ENCODE results near the gene CAMTA1.

CAMTA1 gene

DNA sequence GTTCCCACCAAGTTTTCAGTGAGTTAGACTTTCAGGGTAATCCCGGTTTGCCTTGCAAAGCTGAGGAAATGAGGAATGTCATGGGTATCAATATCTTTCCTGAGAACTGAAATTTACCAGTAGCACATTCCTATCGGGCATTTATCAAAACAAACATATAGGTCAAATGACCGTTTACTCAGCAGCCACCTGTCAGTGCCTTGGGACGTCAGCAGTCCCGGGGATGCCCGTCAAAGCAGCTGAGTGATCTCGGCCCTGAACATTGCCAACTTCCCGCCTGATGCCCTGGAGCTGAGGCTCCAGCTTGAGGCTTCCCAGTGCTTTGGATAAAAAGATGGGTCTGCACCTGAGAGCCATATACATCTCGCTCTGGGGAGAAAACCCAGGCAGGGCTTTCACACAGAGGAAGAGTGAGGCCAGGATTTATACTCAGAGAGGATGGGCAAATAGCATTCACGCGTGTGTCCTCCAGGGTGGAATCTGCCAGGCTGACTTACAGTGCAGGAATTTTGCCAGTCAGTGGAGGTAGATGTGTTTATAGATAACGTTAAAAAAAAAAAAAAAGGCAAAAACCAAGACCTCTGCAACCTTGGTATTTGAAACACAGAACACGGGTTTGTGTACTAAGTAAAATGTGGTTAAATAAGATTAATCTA lies 550.1 kb downstream of the CAMTA1 start:
- ChIA-PET CTCF (interaction anchor here (0.7 to 1.1 kb wide), 2 partner anchors 11 to 18 kb away, joined by 3 to 4 read pairs; no protein-coding TSS in a partner anchor), POLR2A (ENCODE audit: low non-redundant PET) (no interaction called here)
- peak; percentile 43 for DNase-seq (ENCODE audit: low spot score)
- H3K27ac ChIP-seq: peak overlapping the region; percentile 76
- TF ChIP-seq, protein P1, sequence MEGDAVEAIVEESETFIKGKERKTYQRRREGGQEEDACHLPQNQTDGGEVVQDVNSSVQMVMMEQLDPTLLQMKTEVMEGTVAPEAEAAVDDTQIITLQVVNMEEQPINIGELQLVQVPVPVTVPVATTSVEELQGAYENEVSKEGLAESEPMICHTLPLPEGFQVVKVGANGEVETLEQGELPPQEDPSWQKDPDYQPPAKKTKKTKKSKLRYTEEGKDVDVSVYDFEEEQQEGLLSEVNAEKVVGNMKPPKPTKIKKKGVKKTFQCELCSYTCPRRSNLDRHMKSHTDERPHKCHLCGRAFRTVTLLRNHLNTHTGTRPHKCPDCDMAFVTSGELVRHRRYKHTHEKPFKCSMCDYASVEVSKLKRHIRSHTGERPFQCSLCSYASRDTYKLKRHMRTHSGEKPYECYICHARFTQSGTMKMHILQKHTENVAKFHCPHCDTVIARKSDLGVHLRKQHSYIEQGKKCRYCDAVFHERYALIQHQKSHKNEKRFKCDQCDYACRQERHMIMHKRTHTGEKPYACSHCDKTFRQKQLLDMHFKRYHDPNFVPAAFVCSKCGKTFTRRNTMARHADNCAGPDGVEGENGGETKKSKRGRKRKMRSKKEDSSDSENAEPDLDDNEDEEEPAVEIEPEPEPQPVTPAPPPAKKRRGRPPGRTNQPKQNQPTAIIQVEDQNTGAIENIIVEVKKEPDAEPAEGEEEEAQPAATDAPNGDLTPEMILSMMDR (conservative IDR thresholded peaks at IDR 0.05; ENCODE audit: low read depth): no peak

DNA sequence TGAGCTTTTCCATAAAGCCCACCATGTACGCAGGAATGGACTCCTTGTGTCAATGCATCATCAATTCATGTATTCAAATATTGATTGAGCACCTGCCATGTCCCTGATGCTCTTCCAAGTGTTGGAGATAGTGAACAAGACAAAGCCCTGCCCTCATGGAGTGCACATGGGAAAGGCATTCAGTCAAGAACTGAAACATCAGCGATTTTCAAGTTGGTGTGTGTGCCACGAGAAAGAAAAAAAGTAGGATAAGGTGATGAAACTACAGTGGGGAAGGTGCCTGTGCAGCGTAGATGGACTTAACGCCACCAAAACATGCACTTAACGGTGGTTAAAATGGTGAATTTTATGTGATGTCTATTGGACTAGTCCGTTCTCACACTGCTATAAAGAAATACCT lies 553.2 kb downstream of the CAMTA1 start:
- ChIA-PET POLR2A (ENCODE audit: low non-redundant PET) (no interaction called here), CTCF (no interaction called here)
- no peak overlapping the region for H3K27ac ChIP-seq
- TF ChIP-seq, protein P1 (conservative IDR thresholded peaks at IDR 0.05; ENCODE audit: low read depth): no peak
- no peak for DNase-seq (ENCODE audit: low spot score)

DNA sequence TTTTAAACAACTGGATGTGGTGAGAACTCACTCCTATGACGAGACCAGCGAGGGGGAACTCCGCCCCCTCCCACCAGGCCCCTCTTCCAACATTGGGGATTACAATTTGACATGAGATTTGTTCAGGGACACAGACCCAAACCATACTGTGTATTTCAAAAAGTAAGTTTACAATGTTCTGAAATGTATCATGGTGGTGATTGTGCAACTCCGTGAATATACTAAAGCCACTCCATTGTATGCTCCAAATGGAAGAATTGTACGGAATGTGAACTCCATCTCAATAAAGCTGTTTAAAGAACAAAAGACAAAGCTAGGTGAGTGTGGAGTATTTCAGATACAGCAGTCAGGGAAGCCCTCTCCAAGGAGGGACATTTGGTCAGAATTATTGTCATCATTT lies 553.8 kb downstream of the CAMTA1 start:
- ChIA-PET CTCF (no interaction called here), POLR2A (ENCODE audit: low non-redundant PET) (no interaction called here)
- no peak for DNase-seq (ENCODE audit: low spot score)
- no peak overlapping the region for H3K27ac ChIP-seq
- TF ChIP-seq, protein P1 (conservative IDR thresholded peaks at IDR 0.05; ENCODE audit: low read depth): no peak

DNA sequence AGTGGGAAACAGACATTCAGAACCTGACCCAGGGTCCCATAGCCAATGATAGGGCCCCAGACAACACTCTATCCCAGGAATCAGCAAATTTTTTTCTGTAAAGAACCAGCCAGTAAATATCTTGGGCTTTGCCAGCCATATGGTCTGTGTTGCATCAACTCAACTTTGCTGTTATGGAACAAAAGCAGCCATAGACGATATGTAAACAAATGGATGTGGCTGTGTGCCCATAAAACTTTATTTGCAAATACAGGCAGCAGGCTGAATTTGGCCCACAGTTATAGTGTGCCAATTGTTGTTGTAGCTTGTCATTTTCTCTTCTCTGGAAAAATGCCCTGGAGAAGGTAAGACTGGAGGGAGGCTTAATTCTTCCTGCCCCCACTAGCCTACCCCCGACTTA lies 554.7 kb downstream of the CAMTA1 start:
- no peak overlapping the region for H3K27ac ChIP-seq
- CTCF ChIA-PET: no interaction called here
- TF ChIP-seq, protein P1 (conservative IDR thresholded peaks at IDR 0.05; ENCODE audit: low read depth): no peak
- no peak for DNase-seq (ENCODE audit: low spot score)
- POLR2A ChIA-PET (ENCODE audit: low non-redundant PET): no interaction called here

DNA sequence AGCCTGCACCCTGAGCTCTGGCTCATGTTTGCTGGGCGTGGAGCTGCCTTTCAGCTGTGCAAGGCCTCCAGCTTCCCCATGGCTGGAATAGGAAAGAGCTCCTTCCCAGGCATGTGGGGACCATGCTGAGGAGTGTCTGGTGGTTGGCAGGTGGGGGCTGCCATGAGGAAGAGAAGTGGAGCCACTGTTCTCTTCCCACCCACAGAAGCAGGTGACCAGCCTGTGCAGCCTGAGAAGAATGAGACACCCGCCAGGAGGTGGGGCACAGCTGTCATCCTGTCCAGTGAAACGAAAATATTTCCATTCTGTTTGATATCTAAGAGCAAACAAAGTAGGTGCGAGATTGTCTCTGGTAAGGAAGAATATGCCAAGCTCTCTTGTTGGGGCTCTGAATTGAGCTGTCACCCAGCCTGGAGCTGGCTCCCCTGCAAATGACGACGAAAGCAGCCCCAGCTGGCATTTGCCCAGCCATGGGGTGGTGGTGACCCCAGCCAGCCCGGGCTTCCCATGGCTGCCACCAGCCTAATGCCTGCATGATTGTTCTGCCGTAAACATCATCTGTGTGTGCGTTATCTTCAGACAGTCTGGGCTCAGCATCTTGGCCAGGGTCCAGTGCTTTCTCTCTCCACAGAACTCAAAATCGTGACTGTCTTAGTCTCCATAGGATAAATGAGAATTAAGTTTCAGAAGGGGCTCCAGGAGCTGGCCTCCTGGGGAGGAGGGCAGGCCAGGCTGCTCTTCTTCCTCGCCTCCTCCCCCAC lies 556.1 kb downstream of the CAMTA1 start:
- DNase-seq (ENCODE audit: low spot score): no peak
- CTCF ChIA-PET: interaction anchor here (0.5 kb wide), 1 partner anchor 27 kb away, joined by 6 read pairs; no protein-coding TSS in a partner anchor
- TF ChIP-seq, protein P1 (conservative IDR thresholded peaks at IDR 0.05; ENCODE audit: low read depth): no peak
- no peak overlapping the region for H3K27ac ChIP-seq
- POLR2A ChIA-PET (ENCODE audit: low non-redundant PET): no interaction called here

DNA sequence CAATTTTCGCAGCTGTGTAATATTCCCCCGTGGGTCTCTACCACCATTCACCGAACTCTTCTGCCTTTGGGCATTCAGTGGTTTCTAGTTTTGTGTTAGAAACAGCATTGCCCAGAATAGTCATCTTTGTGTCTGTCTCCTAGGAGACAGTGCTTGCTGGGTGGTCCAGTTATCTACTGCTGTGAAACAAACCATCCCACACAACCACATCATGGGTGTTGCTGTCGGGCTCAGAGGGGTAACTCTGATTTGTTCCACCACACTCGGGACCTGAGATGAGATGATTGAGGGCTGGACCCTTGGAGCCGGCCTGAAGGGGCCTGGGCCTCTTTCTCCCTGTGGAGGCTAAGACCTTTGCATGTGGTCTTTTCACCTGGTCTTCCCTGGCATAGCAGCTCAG lies 558.6 kb downstream of the CAMTA1 start:
- TF ChIP-seq, protein P1 (conservative IDR thresholded peaks at IDR 0.05; ENCODE audit: low read depth): no peak
- POLR2A ChIA-PET (ENCODE audit: low non-redundant PET): no interaction called here
- no peak for DNase-seq (ENCODE audit: low spot score)
- H3K27ac ChIP-seq: no peak overlapping the region
- CTCF ChIA-PET: interaction anchor here (0.7 kb wide), 1 partner anchor 379 kb away, joined by 3 read pairs; no protein-coding TSS in a partner anchor
